ENCODE measurements around the gene DCHS1.

The DCHS1 gene

GRCh38 chr11:6625156-6625831 lies 30.3 kb downstream of the DCHS1 start:
- DNase-seq = no peak

GRCh38 chr11:6623391-6624363 lies 31.9 kb downstream of the DCHS1 start:
- DNase-seq = no peak

- DNase-seq = no peak
These were observed 33.1 kb downstream of the DCHS1 start for GRCh38 chr11:6622261-6623171.

GRCh38 chr11:6621711-6622211 lies 33.8 kb downstream of the DCHS1 start:
- DNase-seq = no peak

GRCh38 chr11:6620636-6621035 lies 35.0 kb downstream of the DCHS1 start:
- peak; percentile 50 to 58 for DNase-seq

- DNase-seq = peak; percentile 96 to 98
These were observed 36.4 kb downstream of the DCHS1 start, which contains the start of gene TPP1 for GRCh38 chr11:6619004-6619745. Gene TPP1 (minus strand): TSS chr11:6619422. CDS start chr11:6619400, 22 bp downstream.

GRCh38 chr11:6618117-6619003 lies 37.2 kb downstream of the DCHS1 start:
- DNase-seq = peak; percentile 80 to 87

GRCh38 chr11:6617315-6617781 lies 38.3 kb downstream of the DCHS1 start:
- DNase-seq = peak; percentile 77 to 89

- no peak for DNase-seq
These were observed 38.9 kb downstream of the DCHS1 start for GRCh38 chr11:6616596-6617250.

- DNase-seq = no peak
These were observed 39.6 kb downstream of the DCHS1 start for GRCh38 chr11:6615882-6616585.

- no peak for DNase-seq
These were observed 40.6 kb downstream of the DCHS1 start for GRCh38 chr11:6615046-6615445.

- no peak for DNase-seq
These were observed 41.2 kb downstream of the DCHS1 start for GRCh38 chr11:6614446-6614845.

GRCh38 chr11:6613496-6613895 lies 42.1 kb downstream of the DCHS1 start:
- DNase-seq = no peak

- peak; percentile 96 to 98 for DNase-seq
These were observed 43.2 kb downstream of the DCHS1 start, which contains the start of gene TAF10 for GRCh38 chr11:6612213-6613041. Gene TAF10 (minus strand): TSS chr11:6612216. CDS start chr11:6612189, 27 bp downstream.

- no peak for DNase-seq
These were observed 43.7 kb downstream of the DCHS1 start for GRCh38 chr11:6611963-6612212.

- peak in 1 of 2 donors; percentile 13 for DNase-seq
These were observed 44.3 kb downstream of the DCHS1 start for GRCh38 chr11:6611092-6611962.

- DNase-seq = no peak
These were observed 45.0 kb downstream of the DCHS1 start for GRCh38 chr11:6610591-6610990.

Data from inflammatory macrophage treated with lipopolysaccharide for 1 hour (primary cell).